A549 (cell line): Measurements from ENCODE around the gene COL17A1.

Source experiments
- BHLHE40 ChIP-seq: IDR thresholded peaks from 2 replicates; pipeline ENCODE4 v1.6.1; 2012; ENCODE audit warnings: low read depth, low read length, inconsistent platforms
- CBX2 ChIP-seq: fragments of 200-600 bp; sonication (generic); IDR thresholded peaks from 2 replicates; pipeline ENCODE4 v1.6.1; 2016; ENCODE audit warnings: low read depth, mild to moderate bottlenecking, borderline replicate concordance
- EP300 ChIP-seq, 2 experiments: fragments of >200 bp; sonication (Bioruptor Twin); formaldehyde crosslinking; IDR thresholded peaks; 2 replicates in 1 of 2; 3 replicates in 1 of 2; pipeline ENCODE4 v1.6.1; 2016 to 2017
- JUNB ChIP-seq: fragments of >200 bp; sonication (Bioruptor Twin); formaldehyde crosslinking; IDR thresholded peaks from 2 replicates; pipeline ENCODE4 v1.6.1; 2016
- POLR2A ChIP-seq: IDR thresholded peaks from 2 replicates; pipeline ENCODE4 v1.6.1; 2012; ENCODE audit warnings: mild to moderate bottlenecking, low read length
- RAD21 ChIP-seq, 2 experiments: fragments of >200 bp in 1 of 2; sonication (Bioruptor Twin) in 1 of 2; formaldehyde crosslinking in 1 of 2; IDR thresholded peaks in 1 of 2; conservative IDR thresholded peaks in 1 of 2; 2 replicates in 1 of 2; 3 replicates in 1 of 2; pipeline ENCODE4 v1.6.1; 2012 to 2018; ENCODE audit warnings: inconsistent platforms in 1 of 2
- SMC3 ChIP-seq: fragments of >200 bp; sonication (Bioruptor Twin); formaldehyde crosslinking; IDR thresholded peaks from 3 replicates; pipeline ENCODE4 v1.6.1; 2018; ENCODE audit warnings: inconsistent platforms
- TP53 ChIP-seq: fragments of 250-450 bp; sonication (Bioruptor Pico); IDR thresholded peaks from 2 replicates; pipeline ENCODE4 v1.5.0; 2021; ENCODE audit warnings: mild to moderate bottlenecking, moderate library complexity
- ZFP36 ChIP-seq: fragments of 450-650 bp; IDR thresholded peaks from 2 replicates; pipeline ENCODE4 v1.6.1; 2014; ENCODE audit warnings: borderline replicate concordance; ENCODE audit not compliant: partially characterized antibody
- TF ChIP-seq, protein P1 (sequence below): fragments of >200 bp; sonication (Bioruptor Twin); formaldehyde crosslinking; IDR thresholded peaks from 3 replicates; pipeline ENCODE4 v1.5.1; 2016
- TF ChIP-seq, protein P2 (sequence below): fragments of 450-650 bp; IDR thresholded peaks from 2 replicates; pipeline ENCODE4 v1.6.1; 2014; ENCODE audit warnings: antibody characterized with exemption
- TF ChIP-seq, protein P3 (sequence below): fragments of 200-600 bp; sonication (generic); IDR thresholded peaks from 2 replicates; pipeline ENCODE4 v1.6.1; 2016; ENCODE audit warnings: antibody characterized with exemption, mild to moderate bottlenecking, moderate library complexity
- TF ChIP-seq, protein P4 (sequence below): IDR thresholded peaks from 2 replicates; pipeline ENCODE4 v1.6.1; 2012

DNA sequence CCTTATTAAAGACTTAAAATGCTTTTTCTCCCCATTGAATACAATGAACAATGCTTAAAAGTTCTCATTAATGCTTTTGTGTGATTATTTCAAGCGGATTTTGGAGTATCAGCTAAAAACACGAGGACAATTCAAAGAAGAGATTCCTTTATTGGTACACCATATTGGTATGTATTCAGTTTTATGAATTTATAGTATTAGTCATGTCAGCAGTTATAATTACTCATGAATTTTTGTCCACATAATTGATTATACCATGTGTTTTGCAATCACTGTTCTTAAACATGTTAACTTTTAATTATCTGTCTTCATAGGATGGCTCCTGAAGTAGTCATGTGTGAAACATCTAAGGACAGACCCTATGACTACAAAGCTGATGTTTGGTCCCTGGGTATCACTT is 86.9 kb downstream of the COL17A1 start:
- no peak for TF ChIP-seq ZFP36
- no peak for TF ChIP-seq SMC3
- TF ChIP-seq JUNB, result no peak
- TF ChIP-seq, protein P1, sequence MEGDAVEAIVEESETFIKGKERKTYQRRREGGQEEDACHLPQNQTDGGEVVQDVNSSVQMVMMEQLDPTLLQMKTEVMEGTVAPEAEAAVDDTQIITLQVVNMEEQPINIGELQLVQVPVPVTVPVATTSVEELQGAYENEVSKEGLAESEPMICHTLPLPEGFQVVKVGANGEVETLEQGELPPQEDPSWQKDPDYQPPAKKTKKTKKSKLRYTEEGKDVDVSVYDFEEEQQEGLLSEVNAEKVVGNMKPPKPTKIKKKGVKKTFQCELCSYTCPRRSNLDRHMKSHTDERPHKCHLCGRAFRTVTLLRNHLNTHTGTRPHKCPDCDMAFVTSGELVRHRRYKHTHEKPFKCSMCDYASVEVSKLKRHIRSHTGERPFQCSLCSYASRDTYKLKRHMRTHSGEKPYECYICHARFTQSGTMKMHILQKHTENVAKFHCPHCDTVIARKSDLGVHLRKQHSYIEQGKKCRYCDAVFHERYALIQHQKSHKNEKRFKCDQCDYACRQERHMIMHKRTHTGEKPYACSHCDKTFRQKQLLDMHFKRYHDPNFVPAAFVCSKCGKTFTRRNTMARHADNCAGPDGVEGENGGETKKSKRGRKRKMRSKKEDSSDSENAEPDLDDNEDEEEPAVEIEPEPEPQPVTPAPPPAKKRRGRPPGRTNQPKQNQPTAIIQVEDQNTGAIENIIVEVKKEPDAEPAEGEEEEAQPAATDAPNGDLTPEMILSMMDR, result no peak
- TF ChIP-seq EP300 (IDR thresholded peaks at IDR 0.05), result no peak
- no peak for TF ChIP-seq RAD21 (conservative IDR thresholded peaks at IDR 0.05 in 1 of 2, IDR thresholded peaks at IDR 0.05 in 1 of 2)
- TF ChIP-seq POLR2A, result no peak
- TF ChIP-seq BHLHE40, result no peak
- TF ChIP-seq TP53, result no peak
- TF ChIP-seq CBX2, result no peak
- TF ChIP-seq, protein P2, sequence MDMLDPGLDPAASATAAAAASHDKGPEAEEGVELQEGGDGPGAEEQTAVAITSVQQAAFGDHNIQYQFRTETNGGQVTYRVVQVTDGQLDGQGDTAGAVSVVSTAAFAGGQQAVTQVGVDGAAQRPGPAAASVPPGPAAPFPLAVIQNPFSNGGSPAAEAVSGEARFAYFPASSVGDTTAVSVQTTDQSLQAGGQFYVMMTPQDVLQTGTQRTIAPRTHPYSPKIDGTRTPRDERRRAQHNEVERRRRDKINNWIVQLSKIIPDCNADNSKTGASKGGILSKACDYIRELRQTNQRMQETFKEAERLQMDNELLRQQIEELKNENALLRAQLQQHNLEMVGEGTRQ, result no peak
- TF ChIP-seq, protein P3, sequence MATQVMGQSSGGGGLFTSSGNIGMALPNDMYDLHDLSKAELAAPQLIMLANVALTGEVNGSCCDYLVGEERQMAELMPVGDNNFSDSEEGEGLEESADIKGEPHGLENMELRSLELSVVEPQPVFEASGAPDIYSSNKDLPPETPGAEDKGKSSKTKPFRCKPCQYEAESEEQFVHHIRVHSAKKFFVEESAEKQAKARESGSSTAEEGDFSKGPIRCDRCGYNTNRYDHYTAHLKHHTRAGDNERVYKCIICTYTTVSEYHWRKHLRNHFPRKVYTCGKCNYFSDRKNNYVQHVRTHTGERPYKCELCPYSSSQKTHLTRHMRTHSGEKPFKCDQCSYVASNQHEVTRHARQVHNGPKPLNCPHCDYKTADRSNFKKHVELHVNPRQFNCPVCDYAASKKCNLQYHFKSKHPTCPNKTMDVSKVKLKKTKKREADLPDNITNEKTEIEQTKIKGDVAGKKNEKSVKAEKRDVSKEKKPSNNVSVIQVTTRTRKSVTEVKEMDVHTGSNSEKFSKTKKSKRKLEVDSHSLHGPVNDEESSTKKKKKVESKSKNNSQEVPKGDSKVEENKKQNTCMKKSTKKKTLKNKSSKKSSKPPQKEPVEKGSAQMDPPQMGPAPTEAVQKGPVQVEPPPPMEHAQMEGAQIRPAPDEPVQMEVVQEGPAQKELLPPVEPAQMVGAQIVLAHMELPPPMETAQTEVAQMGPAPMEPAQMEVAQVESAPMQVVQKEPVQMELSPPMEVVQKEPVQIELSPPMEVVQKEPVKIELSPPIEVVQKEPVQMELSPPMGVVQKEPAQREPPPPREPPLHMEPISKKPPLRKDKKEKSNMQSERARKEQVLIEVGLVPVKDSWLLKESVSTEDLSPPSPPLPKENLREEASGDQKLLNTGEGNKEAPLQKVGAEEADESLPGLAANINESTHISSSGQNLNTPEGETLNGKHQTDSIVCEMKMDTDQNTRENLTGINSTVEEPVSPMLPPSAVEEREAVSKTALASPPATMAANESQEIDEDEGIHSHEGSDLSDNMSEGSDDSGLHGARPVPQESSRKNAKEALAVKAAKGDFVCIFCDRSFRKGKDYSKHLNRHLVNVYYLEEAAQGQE, result no peak
- TF ChIP-seq, protein P4, sequence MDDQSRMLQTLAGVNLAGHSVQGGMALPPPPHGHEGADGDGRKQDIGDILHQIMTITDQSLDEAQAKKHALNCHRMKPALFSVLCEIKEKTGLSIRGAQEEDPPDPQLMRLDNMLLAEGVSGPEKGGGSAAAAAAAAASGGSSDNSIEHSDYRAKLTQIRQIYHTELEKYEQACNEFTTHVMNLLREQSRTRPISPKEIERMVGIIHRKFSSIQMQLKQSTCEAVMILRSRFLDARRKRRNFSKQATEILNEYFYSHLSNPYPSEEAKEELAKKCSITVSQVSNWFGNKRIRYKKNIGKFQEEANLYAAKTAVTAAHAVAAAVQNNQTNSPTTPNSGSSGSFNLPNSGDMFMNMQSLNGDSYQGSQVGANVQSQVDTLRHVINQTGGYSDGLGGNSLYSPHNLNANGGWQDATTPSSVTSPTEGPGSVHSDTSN, result no peak
